Gastrocnemius medialis (tissue), 4 donors: ENCODE results near the gene DLX5. TPM values are rescaled to one million over a fixed set of nuclear protein-coding genes. Genes with fewer than 3 reads are reported as not detected.

Experiments used
- ATAC-seq, 2 donors: fragments of 150-250 bp; one replicate each; pipeline ENCODE4 v1.9.1; 2016
- DNase-seq, 2 donors: peaks; one replicate each; pipeline ENCODE4 v3.0.0-alpha.2; 2019
- H3K27ac ChIP-seq, 4 donors: fragments of 200-600 bp; sonication (generic); 1 replicate in 1 of 4; 2 replicates in 3 of 4; pipeline ENCODE4 v1.5.1; 2016 to 2018; ENCODE audit warnings: mild to moderate bottlenecking in 2 of 4, moderate library complexity in 1 of 4
- H3K27me3 ChIP-seq, 3 donors: fragments of 200-600 bp; sonication (generic) in 2 of 3; 1 replicate in 1 of 3; 2 replicates in 2 of 3; pipeline versions ENCODE4 v1.5.1 to v1.6.0; 2016 to 2019; ENCODE audit warnings: mild to moderate bottlenecking in 1 of 3, moderate library complexity in 1 of 3
- H3K36me3 ChIP-seq, 2 donors: fragments of 200-600 bp; sonication (generic) in 1 of 2; one replicate each; pipeline ENCODE4 v1.5.1; 2017 to 2018
- H3K4me1 ChIP-seq, 2 donors: fragments of 200-600 bp; sonication (generic) in 1 of 2; one replicate each; pipeline ENCODE4 v1.5.1; 2016 to 2017; ENCODE audit warnings: mild to moderate bottlenecking in 2 of 2
- H3K4me3 ChIP-seq, 4 donors: fragments of 200-600 bp; sonication (generic) in 3 of 4; 1 replicate in 1 of 4; 2 replicates in 3 of 4; pipeline ENCODE4 v1.5.1; 2016 to 2019; ENCODE audit warnings: mild to moderate bottlenecking in 2 of 4
- H3K9me3 ChIP-seq, 3 donors: fragments of 200-600 bp; sonication (generic) in 2 of 3; 1 replicate in 1 of 3; 2 replicates in 2 of 3; pipeline ENCODE4 v1.5.1; 2016 to 2019
- CTCF ChIP-seq, 5 experiments: fragments of 450-650 bp in 3 of 5; fragments of 200-600 bp in 2 of 5; sonication (generic) in 2 of 5; IDR thresholded peaks in 4 of 5; conservative IDR thresholded peaks in 1 of 5; 1 replicate in 4 of 5; 2 replicates in 1 of 5; pipeline ENCODE4 v1.5.1; 2016 to 2019; ENCODE audit warnings: antibody characterized with exemption in 5 of 5, mild to moderate bottlenecking in 3 of 5, moderate library complexity in 3 of 5
- POLR2A ChIP-seq, 2 donors: fragments of 450-650 bp; IDR thresholded peaks; one replicate each; pipeline ENCODE4 v1.6.1; 2017; ENCODE audit warnings: antibody characterized with exemption in 2 of 2, mild to moderate bottlenecking in 2 of 2, moderate library complexity in 2 of 2
- in situ Hi-C, 4 donors: fragments of 200-750 bp; cut with MboI; loops; one replicate each; pipeline versions ENCODE4 v1.15.0 to v1.8.0; 2017; ENCODE audit warnings: low sequenced_read_pairs in 4 of 4
- intact Hi-C: fragments of 100-400 bp; cut with DNase I; formaldehyde crosslinking; loops from one replicate; pipeline ENCODE4 v1.15.1; 2023; ENCODE audit warnings: low total_unique reads
- total RNA-seq, 4 donors: library from RNA; depleted of rRNA; stranded (reverse); fragments of >200 nt; gene quantifications; one replicate each; pipeline versions ENCODE4 v1.1.0 to v1.2.3, GENCODE V29; 2016

The DLX5 gene
- total RNA-seq, 4 donors from 2014 or later: 0.41 TPM; not detected in 3

- TF ChIP-seq CTCF (IDR thresholded peaks at IDR 0.05 in 4 of 5, conservative IDR thresholded peaks at IDR 0.05 in 1 of 5) (no peak), POLR2A (IDR thresholded peaks at IDR 0.05) (no peak)
- Histone ChIP-seq H3K27me3 (peaks cover 90 to 97% (median 93%) of the 10 kb centered on the region in 3 donors), H3K36me3 (no peaks in the 10 kb centered on the region), H3K27ac (no peak within 1 kb of the TSS), H3K9me3 (no peaks in the 10 kb centered on the region), H3K4me3 (peak within 1 kb of the TSS; percentile 24 to 52 (median 34)), H3K4me1 (peaks cover 7 to 9% of the 10 kb centered on the region in 2 donors)
- no peak for DNase-seq
- no peak for ATAC-seq
- in situ Hi-C loops (no loop called here), intact Hi-C loops (no loop called here)
These were observed 19.2 kb downstream of the DLX5 start, which contains the start of gene DLX6 for GRCh38 chr7:97005183-97006054. TSS of gene DLX6 (plus strand) at chr7:97005553. CDS start at chr7:97005978, 425 bp downstream.

GRCh38 chr7:97004247-97005182 is 20.1 kb downstream of the DLX5 start:
- DNase-seq (no peak), ATAC-seq (no peak)
- H3K9me3 ChIP-seq: no peaks in the 10 kb centered on the region
- intact Hi-C loops (no loop called here), in situ Hi-C loops (no loop called here)
- peak overlapping the region; percentile 24 to 52 (median 34) for H3K4me3 ChIP-seq
- H3K4me1 ChIP-seq: peaks cover 7 to 9% of the 10 kb centered on the region in 2 donors
- H3K27me3 ChIP-seq: peaks cover 90 to 97% (median 92%) of the 10 kb centered on the region in 3 donors
- H3K27ac ChIP-seq: no peak overlapping the region
- no peaks in the 10 kb centered on the region for H3K36me3 ChIP-seq
- TF ChIP-seq POLR2A (IDR thresholded peaks at IDR 0.05) (no peak), CTCF (IDR thresholded peaks at IDR 0.05 in 4 of 5, conservative IDR thresholded peaks at IDR 0.05 in 1 of 5) (no peak)

GRCh38 chr7:97003262-97004246 is 21.1 kb downstream of the DLX5 start:
- H3K4me1 ChIP-seq: peaks cover 7 to 9% of the 10 kb centered on the region in 2 donors
- H3K4me3 ChIP-seq: peak overlapping the region in 1 of 4 donors; percentile 52
- in situ Hi-C loops: no loop called here
- TF ChIP-seq POLR2A (IDR thresholded peaks at IDR 0.05) (no peak), CTCF (IDR thresholded peaks at IDR 0.05 in 4 of 5, conservative IDR thresholded peaks at IDR 0.05 in 1 of 5) (no peak)
- peaks cover 90 to 97% (median 92%) of the 10 kb centered on the region in 3 donors for H3K27me3 ChIP-seq
- H3K27ac ChIP-seq: no peak overlapping the region
- intact Hi-C loops: no loop called here
- DNase-seq (no peak), ATAC-seq (no peak)
- H3K36me3 ChIP-seq: no peaks in the 10 kb centered on the region
- no peaks in the 10 kb centered on the region for H3K9me3 ChIP-seq
